ENCODE measurements around the gene LAMA5. TPM values are rescaled to one million over a fixed set of nuclear protein-coding genes. Genes with fewer than 3 reads are reported as not detected.

The LAMA5 gene
- polyA plus RNA-seq, 3 donors, result 158 to 190 (median 164) TPM

GRCh38 chr20:62319346-62319909 is 47.7 kb downstream of the LAMA5 start:
- no peak for DNase-seq

GRCh38 chr20:62318400-62319345 is 48.4 kb downstream of the LAMA5 start:
- DNase-seq, result no peak

DNA sequence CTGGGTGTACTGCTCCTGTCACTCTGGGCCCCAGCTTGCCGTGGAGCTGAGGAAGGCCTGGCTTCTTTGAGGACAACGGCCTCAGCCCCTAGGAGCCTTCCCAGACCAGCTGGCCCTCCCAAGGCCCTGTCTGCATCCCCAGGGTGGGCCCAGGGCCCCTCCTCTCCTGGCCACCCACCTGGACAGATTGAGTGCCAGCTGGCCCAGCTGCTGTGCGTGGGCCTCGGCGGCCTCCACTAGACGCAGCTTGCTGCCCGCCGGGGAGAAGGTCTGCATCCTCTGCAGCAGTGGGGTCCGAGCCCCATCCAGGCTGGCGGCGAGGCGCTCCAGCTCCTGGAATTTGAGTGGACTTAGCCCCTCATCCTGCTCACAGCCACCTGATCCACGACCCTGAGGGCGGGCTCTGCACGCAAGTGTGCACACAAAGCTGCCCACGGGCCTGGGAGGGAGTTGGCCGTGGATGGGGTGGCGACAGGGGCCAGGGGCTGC is 49.9 kb downstream of the LAMA5 start:
- DNase-seq, result no peak

DNA sequence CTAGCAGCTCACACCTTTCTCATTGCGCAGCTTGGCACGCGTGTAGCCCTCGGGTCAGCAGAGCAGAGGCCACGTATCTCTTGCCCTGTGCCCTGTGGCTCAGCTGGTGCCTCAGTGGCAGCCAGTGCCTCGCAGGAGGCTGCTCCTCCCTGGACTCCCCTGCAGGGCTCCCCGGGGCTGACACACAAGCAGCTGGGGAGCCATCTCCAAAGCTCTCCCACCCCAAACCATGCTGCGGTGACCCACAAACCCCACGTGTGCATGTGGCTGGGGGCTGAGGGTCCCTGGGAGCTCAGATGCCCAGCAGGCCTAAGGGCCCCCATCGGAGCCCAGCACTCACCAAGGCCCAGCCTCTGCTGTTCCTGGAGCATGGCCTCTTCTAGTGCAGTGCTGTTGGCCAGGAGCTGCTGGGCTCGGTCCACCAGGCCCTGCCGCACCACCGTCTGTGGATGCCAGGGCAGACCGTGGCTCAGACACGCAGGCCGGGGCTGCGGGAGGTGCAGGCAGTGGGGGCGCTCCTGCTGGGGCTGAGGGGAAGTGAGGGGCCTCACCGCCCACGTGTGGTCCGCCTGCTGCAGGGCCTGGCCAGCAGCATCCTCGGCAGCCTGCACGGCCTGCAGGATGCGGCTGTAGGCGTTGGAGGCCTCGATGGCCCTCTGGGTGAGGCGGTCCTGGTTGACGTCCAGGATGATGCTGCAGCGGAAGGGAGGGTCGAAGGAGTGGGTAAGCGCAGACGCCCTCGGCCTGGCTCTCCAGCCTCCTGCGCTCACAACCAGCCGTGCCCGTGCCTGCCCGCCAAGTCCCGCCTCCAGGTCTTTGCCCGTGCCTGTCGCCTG is 50.6 kb downstream of the LAMA5 start:
- DNase-seq, result no peak

DNA sequence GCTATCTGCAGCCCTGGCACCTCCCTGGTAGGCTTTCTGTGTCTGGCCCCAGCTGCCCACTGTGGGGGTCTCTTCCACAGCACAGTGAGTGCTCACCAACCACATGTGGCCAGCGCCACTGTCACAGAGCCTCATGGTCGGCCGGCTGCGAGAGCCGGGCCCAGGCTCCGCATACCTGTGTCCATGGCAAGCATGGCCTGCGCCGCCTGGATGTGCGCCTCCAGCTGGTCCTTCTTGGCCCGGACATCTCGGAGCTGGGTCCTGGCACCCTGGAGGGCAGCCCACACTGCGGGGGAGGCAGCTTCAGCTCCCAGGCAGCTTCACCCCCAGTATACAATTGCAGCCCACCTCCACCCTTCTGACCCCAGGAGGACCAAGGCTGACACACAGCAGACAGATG is 51.3 kb downstream of the LAMA5 start:
- no peak for DNase-seq

DNA sequence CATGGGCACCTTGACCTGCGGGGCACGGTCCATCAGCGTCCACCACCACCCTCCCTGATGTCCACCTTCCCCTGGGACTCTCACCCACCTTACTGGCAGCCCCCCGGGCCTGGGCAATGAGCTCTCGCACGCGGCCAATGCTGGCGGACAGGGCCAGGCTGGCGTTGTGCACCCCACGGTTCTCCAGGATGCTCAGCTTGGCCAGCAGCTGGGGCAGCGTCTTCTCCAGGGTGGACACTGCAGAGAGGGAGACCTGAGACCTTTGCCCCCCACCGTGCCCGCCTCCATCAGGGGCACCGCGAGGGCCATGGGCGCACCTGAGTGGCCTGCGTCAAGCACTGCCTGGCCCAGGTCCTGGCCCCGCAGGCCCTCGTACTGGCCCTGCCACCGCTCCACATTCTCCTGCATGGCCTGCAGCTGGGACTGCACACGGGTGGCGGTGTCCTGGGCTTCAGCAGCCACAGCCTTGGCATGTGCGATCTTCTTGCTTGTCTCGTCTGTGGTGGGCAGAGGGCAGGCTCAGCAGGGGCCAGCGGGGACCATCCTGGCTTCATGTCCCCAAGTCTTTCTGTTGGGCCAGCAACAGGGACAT is 52.3 kb downstream of the LAMA5 start:
- no peak for DNase-seq

DNA sequence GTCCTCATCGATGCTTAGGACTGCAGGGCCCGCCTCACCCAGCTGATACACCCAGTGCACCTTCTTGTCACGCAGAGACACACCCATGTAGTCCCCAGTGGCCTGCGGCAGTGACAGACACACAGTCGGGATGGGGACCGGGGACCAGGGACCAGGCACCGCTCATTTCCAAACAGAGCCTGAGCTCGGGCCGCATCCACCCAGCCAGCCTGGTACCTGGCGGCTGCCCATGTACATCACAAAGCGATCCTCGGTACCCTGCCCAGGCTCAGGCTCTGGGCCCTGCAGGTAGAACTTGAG is 52.8 kb downstream of the LAMA5 start:
- no peak for DNase-seq

DNA sequence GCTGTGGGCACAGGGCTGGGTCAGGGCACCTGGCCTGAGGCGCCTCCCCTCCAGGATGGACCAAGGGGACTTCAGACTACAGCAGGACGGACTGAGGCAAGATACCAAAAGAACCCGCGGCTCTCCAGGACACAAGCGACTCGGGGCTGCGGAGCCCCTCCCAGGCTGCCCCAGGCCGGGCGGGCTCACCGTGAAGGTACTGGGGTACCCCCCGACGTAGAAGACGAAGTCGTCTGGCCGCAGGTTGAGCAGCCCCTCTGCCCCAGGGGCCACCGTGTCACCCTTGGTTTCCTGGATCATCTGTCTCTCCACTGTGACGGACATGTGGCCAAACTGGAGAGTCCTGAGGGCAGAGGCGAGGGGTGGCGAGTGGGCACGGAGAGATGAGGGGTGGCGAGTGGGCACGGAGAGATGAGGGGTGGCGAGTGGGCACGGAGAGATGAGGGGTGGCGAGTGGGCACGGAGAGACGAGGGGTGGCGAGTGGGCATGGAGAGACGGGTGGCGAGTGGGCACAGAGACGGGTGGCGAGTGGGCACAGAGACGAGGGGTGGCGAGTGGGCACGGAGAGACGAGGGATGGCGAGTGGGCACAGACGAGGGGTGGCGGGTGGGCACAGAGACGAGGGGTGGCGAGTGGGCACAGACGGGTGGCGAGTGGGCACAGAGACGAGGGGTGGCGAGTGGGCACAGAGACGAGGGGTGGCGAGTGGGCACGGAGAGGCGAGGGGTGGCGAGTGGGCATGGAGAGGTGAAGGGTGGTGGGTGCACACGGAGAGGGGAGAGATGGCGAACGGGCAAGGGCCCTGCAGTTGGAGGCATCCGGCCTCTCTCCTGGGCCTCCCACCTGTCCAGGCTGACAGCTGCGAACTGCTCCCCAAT is 53.4 kb downstream of the LAMA5 start:
- no peak for DNase-seq

- DNase-seq, result no peak
Observed at GRCh38 chr20:62313021-62313420, 54.1 kb downstream of the LAMA5 start.

- DNase-seq, result no peak
Observed at GRCh38 chr20:62312662-62312977, 54.5 kb downstream of the LAMA5 start.

DNA sequence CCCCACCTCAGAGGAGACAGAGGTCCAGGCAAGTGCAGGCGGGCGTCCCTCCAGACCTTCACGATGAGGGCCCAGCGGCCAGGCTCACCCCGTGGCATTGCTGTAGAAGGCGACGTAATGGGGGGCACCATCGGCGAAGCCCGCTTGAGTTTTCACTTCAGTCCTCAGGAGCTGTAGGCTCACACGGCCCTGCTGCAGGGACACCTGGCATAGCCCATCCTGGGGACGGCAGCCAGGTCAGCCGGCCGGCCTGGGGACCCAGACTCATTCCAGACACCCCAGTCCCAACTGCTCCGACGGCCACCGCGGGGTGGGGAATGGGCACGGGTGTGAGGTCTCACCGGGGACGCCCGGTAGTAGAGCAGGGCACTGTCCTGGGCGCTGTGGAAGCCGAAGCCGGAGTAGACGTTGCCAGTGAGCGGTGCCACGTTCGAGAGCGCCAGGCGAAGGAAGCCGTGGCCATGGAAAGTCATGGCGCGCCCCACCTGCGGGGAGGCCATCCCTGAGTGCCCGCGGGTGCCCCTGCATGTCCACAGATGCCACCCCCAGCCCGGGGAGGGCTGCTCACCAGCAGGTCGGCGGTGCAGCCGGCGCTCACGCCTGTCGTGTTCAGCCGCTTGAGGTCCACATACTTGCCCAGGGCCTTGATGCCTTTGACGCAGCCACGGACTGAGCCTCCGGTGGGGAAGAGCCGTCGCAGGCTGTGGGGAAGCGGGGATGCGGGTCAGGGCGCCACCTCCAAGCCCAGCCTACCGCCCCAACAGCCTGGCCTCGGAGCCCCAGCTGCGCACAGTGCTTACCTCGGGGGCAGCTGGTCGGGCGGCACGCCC is 55.1 kb downstream of the LAMA5 start:
- no peak for DNase-seq

DNA sequence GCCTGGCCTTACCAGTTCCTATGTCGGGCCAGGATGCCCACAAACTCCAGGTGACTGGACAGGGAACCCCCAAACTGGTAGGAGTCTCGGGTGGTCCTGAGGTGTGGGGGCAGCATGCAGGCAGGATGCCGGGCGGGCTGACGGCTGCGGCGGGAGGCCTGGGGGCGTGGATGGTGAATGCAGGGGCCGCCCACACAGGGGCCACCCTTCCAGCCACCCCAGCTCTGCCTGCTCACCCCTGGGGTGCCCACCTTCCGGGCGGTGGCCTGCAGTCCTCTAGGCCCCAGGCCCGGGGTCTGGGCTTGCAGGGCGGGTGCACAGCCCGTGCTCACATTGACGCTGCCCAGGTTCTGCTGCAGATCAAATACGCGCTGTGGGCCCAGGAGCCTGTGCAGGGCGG is 56.0 kb downstream of the LAMA5 start:
- DNase-seq, result no peak

DNA sequence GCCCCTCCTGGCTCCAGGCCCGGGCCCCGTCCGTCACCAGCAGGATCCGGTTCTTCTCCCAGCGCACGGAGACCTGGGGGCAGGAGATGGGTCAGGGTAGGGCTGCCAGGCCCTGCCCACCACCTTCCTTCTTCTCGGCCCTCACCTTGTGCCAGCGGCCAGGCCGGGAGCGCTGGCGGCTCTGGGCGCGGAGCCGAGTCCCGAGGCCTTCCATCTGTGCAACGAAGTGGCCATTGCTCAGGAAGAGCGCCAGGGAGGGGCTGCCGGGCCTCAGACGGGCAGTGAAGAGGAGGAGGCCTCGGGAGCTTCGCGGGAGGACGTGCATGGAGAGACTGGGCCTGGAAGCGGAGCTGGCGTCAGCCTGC is 56.4 kb downstream of the LAMA5 start:
- DNase-seq, result no peak

DNA sequence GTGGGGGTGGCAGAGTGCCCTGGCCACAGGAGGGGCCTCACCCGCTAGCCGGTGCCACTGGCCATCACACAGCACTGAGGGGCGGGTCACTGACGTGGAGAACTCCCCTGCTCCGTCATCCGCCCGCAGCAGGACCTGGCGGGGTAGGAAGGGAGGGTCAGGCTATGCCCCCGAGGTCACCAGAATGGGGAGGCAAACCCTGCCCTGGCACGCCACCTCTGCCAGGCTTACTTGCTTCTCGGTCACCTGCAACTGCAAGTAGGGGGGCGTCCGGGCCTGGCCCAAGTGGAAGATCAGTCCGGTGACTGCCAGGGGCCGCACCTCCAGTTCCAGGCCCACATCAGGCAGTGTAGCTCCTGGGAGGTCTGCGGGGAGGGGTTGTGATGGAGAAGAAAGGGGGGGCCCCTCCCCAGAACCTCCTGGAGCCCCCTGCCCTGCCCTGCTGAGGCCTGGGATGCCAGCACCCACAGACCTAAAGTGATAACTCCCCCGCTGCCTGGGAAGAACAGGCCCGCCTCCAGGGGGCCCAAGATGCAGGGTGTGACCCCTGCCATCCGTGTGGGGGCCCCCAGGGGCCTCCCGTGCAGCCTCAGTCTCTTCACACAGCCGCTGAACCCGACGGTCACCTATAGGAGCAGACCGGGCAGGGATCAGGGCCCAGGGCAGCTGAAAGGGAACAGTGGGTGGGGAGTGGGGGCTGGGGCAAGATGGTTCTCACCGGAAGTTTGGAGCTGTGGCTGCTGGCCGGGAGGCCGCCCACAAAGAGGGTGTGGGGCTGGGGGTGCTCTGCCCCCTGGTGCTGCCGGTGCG is 57.0 kb downstream of the LAMA5 start:
- DNase-seq, result no peak

DNA sequence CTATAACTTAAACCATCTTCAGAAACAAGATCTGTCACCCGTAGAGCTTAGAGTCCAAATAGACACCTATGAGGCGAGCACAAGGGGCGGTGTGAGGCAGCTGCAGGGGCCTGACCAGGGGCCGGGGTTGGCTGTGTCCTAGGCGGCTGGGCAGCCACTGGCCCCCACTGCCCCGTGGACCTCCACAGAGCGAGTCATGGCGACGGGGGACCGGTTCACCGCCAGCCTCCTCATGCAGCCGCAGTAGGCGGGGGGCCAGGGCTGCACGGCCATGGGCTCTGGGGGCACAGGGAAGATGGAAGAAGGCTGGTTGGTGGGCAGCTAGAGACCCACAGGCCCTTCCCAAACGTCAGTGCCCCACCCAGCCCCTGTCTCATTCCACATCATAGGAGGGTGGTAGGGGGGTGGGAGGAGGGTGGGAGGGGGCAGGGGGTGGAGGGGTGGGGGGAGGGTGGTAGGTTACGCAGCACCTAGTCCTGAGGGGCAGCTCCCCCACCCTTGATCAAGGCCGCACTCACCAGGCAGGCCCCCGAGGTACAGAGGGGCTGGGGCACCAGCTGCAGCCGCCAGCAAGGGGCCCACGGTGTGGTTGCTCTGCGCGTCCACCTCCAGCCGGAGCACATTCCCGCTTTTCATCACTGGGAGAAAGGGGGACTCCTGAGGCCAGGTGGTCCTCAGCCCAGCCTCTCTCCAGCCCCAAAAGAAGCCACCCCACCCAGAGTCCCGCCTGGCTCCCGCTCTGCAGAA is 57.7 kb downstream of the LAMA5 start:
- no peak for DNase-seq

DNA sequence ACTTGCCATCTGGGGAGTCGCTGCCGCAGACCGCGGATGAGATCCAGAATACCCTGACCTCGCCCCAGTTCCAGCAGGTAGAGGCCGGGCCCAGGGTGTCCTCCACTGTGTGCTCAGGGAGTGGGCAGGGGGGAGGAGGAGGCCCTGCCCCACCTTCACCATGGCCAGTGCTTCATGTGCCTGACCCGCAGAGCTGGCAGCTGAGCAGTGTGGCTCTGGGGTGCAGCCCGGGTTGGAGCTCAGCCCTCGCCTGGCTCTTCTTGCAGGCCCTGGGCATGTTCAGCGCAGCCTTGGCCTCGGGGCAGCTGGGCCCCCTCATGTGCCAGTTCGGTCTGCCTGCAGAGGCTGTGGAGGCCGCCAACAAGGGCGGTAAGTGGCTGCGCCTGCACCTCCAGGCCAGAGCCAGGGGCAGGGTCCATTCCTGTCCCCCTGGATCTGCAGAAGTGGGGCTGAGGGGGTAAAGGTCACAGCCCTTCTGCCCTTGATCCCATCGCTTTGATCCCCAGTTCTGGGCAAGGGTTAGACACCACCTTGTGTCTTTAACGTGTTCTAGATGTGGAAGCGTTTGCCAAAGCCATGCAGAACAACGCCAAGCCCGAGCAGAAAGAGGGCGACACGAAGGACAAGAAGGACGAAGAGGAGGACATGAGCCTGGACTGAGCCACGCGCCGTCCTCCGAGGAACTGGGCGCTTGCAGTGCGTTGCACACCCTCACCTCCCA is 58.9 kb downstream of the LAMA5 start:
- DNase-seq, result no peak

GRCh38 chr20:62307226-62308101 is 59.6 kb downstream of the LAMA5 start:
- DNase-seq, result no peak

All from renal pelvis (tissue), 4 donors.